ENCODE results near the gene ALDH1A2. TPM values are rescaled to one million over a fixed set of nuclear protein-coding genes. Genes with fewer than 3 reads are reported as not detected.

Gene ALDH1A2
- total RNA-seq, 1 experiment from 2014 or later, result 0.98 TPM

- Histone ChIP-seq H3K27ac (ENCODE audit: low read length) (no peak overlapping the region), H3K4me1 (ENCODE audit: control insufficient read depth, insufficient read depth, low read length) (no peaks in the 10 kb centered on the region), H3K27me3 (ENCODE audit: control insufficient read depth, insufficient read depth, low read length) (no peaks in the 10 kb centered on the region), H3K36me3 (ENCODE audit: control insufficient read depth, insufficient read depth, low read length) (no peaks in the 10 kb centered on the region), H3K9me3 (ENCODE audit: control insufficient read depth, insufficient read depth, low read depth, low read length) (no peaks in the 10 kb centered on the region), H3K4me3 (ENCODE audit: low read depth in 2 of 2, low read length in 2 of 2) (no peak overlapping the region)
- DNase-seq (ENCODE audit: low read depth, low spot score) (no peak), ATAC-seq (no peak)
- TF ChIP-seq POLR2AphosphoS5 (IDR thresholded peaks at IDR 0.05; ENCODE audit: low read depth, low read length) (no peak), CTCF (IDR thresholded peaks at IDR 0.05) (no peak), TCF7L2 (IDR thresholded peaks at IDR 0.05; ENCODE audit: low read depth, low read length) (no peak), REST (IDR thresholded peaks at IDR 0.05; ENCODE audit: insufficient read depth in 1 of 2, low read depth in 2 of 2, low read length in 1 of 2) (no peak), SIN3A (IDR thresholded peaks at IDR 0.05; ENCODE audit: borderline replicate concordance, insufficient read depth, low read depth, low read length) (no peak)
- ChIA-PET POLR2A (no interaction called here), CTCF (no interaction called here)
- intact Hi-C loops (cut with micrococcal nuclease; ENCODE audit: unreplicated experiment), result no loop called here
- no TSS peak for BruUV-seq (replicated peaks)
- in situ Hi-C loops (cut with HindIII; ENCODE audit: low pct_unique_long_range_greater_than_20kb, low sequenced_read_pairs), result no loop called here
These were observed 133.9 kb downstream of the ALDH1A2 start for GRCh38 chr15:57931570-57931969.

GRCh38 chr15:57927091-57927631 is 138.3 kb downstream of the ALDH1A2 start:
- intact Hi-C loops (cut with micrococcal nuclease; ENCODE audit: unreplicated experiment) (no loop called here), in situ Hi-C loops (cut with HindIII; ENCODE audit: low pct_unique_long_range_greater_than_20kb, low sequenced_read_pairs) (no loop called here)
- Histone ChIP-seq H3K36me3 (ENCODE audit: control insufficient read depth, insufficient read depth, low read length) (no peaks in the 10 kb centered on the region), H3K27me3 (ENCODE audit: control insufficient read depth, insufficient read depth, low read length) (no peaks in the 10 kb centered on the region), H3K27ac (ENCODE audit: low read length) (no peak overlapping the region), H3K4me1 (ENCODE audit: control insufficient read depth, insufficient read depth, low read length) (no peaks in the 10 kb centered on the region), H3K9me3 (ENCODE audit: control insufficient read depth, insufficient read depth, low read depth, low read length) (no peaks in the 10 kb centered on the region), H3K4me3 (ENCODE audit: low read depth in 2 of 2, low read length in 2 of 2) (no peak overlapping the region)
- TF ChIP-seq SIN3A (IDR thresholded peaks at IDR 0.05; ENCODE audit: borderline replicate concordance, insufficient read depth, low read depth, low read length) (no peak), CTCF (IDR thresholded peaks at IDR 0.05) (no peak), REST (IDR thresholded peaks at IDR 0.05; ENCODE audit: insufficient read depth in 1 of 2, low read depth in 2 of 2, low read length in 1 of 2) (no peak), POLR2AphosphoS5 (IDR thresholded peaks at IDR 0.05; ENCODE audit: low read depth, low read length) (no peak), TCF7L2 (IDR thresholded peaks at IDR 0.05; ENCODE audit: low read depth, low read length) (no peak)
- no peak for DNase-seq (ENCODE audit: low read depth, low spot score)
- ATAC-seq, result no peak
- POLR2A ChIA-PET, result no interaction called here
- CTCF ChIA-PET, result no interaction called here
- BruUV-seq (replicated peaks), result no TSS peak

All from Panc1 (cell line).